ENCODE data around the gene USP32. TPM values are rescaled to one million over a fixed set of nuclear protein-coding genes. Genes with fewer than 3 reads are reported as not detected.

The USP32 gene
- total and polyA plus RNA-seq, 2 donors (not counting 3 experiments of a cell fraction or from before 2014, with no cell fraction given) = 15.7 to 52.9 TPM

DNA sequence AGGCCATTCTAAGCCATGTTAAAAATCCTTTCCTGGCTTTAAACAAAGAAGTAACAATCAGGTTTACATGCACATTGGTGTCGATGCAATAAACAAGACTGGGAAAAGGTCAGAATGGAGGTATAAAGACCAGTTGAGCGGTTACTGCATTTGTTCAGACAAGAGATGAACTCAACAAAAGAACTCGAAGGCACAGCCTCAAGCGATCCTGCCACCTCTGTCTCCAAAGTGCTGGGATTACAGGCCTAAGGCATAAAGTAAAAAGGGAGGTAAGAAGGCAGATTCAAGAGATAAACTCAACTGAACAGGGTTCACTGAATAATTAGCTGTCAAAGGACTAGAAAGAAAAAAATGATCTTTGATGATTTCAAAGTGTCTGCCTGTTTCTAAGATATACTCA, 39.4 kb downstream of the USP32 start:
- ChIA-PET POLR2A (no interaction called here), CTCF (no interaction called here)
- Histone ChIP-seq H3K4me1 (ENCODE audit: control insufficient read depth, extremely low read depth, insufficient read depth, low read length) (peaks cover 4% of the 10 kb centered on the region), H4K20me1 (replicated peaks; ENCODE audit: control insufficient read depth, extremely low read depth, insufficient read depth, low read length) (peaks cover 4% of the 10 kb centered on the region), H3K27me3 (ENCODE audit: control insufficient read depth in 2 of 2, insufficient read depth in 2 of 2, low read length in 2 of 2) (no peaks in the 10 kb centered on the region), H3K27ac (ENCODE audit: insufficient read depth, low read depth, low read length) (no peak overlapping the region), H3K9ac (replicated peaks; ENCODE audit: extremely low read depth, insufficient read depth, low read length) (no peak overlapping the region), H3K4me3 (replicated peaks in 1 of 3; ENCODE audit: insufficient read depth in 1 of 3, low read depth in 1 of 3, low read length in 3 of 3) (no peak overlapping the region), H3K4me2 (ENCODE audit: insufficient read depth, low read length) (no peak overlapping the region), H3K9me3 (replicated peaks; ENCODE audit: control insufficient read depth, insufficient read depth, low read length) (no peaks in the 10 kb centered on the region), H3K9me1 (replicated peaks; ENCODE audit: control insufficient read depth, extremely low read depth, insufficient read depth, low read length) (peaks cover 3% of the 10 kb centered on the region), H2AFZ (ENCODE audit: low read depth, low read length) (no peak overlapping the region), H3K36me3 (ENCODE audit: control insufficient read depth in 2 of 2, extremely low read depth in 1 of 2, insufficient read depth in 2 of 2, low read length in 2 of 2) (no peaks in the 10 kb centered on the region), H3K79me2 (ENCODE audit: control insufficient read depth, insufficient read depth, low read length) (peaks cover 50% of the 10 kb centered on the region)
- TF ChIP-seq JUN (IDR thresholded peaks at IDR 0.05; ENCODE audit: borderline replicate concordance, insufficient read depth, insufficient read length, low read depth) (no peak), POLR2A (IDR thresholded peaks at IDR 0.05; ENCODE audit: low read depth, low read length) (no peak), FOS (IDR thresholded peaks at IDR 0.05; ENCODE audit: borderline replicate concordance, insufficient read depth, low read length) (no peak), MYC (IDR thresholded peaks at IDR 0.05; ENCODE audit: low read depth, low read length) (no peak), GATA2 (IDR thresholded peaks at IDR 0.05; ENCODE audit: insufficient read depth, insufficient read length, low read depth, low read length) (no peak), POLR2AphosphoS5 (IDR thresholded peaks at IDR 0.05; ENCODE audit: insufficient read depth, low read depth, low read length) (no peak), EZH2 (IDR thresholded peaks at IDR 0.05; ENCODE audit: borderline replicate concordance, low read depth, low read length, severe bottlenecking) (no peak)
- TF ChIP-seq, protein P1, sequence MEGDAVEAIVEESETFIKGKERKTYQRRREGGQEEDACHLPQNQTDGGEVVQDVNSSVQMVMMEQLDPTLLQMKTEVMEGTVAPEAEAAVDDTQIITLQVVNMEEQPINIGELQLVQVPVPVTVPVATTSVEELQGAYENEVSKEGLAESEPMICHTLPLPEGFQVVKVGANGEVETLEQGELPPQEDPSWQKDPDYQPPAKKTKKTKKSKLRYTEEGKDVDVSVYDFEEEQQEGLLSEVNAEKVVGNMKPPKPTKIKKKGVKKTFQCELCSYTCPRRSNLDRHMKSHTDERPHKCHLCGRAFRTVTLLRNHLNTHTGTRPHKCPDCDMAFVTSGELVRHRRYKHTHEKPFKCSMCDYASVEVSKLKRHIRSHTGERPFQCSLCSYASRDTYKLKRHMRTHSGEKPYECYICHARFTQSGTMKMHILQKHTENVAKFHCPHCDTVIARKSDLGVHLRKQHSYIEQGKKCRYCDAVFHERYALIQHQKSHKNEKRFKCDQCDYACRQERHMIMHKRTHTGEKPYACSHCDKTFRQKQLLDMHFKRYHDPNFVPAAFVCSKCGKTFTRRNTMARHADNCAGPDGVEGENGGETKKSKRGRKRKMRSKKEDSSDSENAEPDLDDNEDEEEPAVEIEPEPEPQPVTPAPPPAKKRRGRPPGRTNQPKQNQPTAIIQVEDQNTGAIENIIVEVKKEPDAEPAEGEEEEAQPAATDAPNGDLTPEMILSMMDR (IDR thresholded peaks at IDR 0.05; ENCODE audit: extremely low read depth in 1 of 2, insufficient read depth in 1 of 2, low read depth in 1 of 2, low read length in 2 of 2) = no peak
- TF ChIP-seq, protein P2, sequence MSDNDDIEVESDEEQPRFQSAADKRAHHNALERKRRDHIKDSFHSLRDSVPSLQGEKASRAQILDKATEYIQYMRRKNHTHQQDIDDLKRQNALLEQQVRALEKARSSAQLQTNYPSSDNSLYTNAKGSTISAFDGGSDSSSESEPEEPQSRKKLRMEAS (IDR thresholded peaks at IDR 0.05; ENCODE audit: insufficient read depth, insufficient read length) = no peak
- intact Hi-C loops (cut with micrococcal nuclease) = no loop called here
- DNase-seq (ENCODE audit: low read depth, low spot score) (no peak), FAIRE-seq (no peak)
- BruUV-seq (replicated peaks) = no TSS peak
- dilution Hi-C loops (cut with MboI; ENCODE audit: extremely low pct_ligation_motif_present, low sequenced_read_pairs) = no loop called here

Measured in endothelial cell of umbilical vein (primary cell).